ENCODE measurements around the gene PREX1. TPM values are rescaled to one million over a fixed set of nuclear protein-coding genes. Genes with fewer than 3 reads are reported as not detected.

PREX1 gene
- total RNA-seq, 1 donor from 2014 or later, result 17.7 TPM

DNA sequence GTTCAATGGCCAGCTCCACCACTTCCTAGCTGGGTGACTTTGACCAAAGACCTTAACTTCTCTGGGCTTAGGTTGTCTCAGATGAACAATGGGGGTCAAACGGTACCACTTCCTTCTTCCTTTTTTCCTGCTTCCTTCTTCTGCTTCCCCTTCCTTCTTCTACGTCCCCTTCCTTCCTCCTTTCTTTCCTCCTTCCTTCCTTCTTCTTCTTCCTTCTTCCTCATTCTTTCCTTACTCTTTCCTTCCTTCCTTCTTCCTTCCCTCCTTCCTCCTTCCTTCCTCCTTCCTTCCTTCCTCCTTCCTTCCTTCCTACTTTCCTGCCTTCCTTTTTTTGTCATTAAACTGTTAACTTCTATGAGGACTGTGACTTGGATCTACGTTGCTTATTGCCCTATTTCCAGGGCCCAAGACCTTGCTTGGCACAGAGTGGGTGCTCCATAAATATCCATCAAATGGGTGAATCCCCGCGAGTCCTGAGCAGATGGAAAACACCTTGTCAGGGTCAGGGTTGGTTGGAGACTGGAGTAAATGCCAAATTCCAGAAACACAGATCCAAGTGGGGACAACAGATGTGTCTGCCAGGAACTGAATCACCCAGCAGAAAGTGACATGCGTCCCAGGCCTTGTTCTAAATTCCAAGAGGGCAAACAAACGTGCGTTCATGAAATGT lies 243.3 kb downstream of the PREX1 start:
- no peak for TF ChIP-seq POLR2A (IDR thresholded peaks at IDR 0.05)
- no peak for TF ChIP-seq CTCF (IDR thresholded peaks at IDR 0.05)
- no peak for TF ChIP-seq POLR2AphosphoS5 (IDR thresholded peaks at IDR 0.05; ENCODE audit: insufficient read depth in 1 of 2, low read depth in 1 of 2)
- no peak overlapping the region for H3K27ac ChIP-seq

GRCh38 chr20:48583801-48584200 lies 244.0 kb downstream of the PREX1 start:
- H3K27me3 ChIP-seq, result no peaks in the 10 kb centered on the region

More for the DNA sequence above, 243.3 kb downstream of the PREX1 start:
- intact Hi-C loops (cut with DNase I), result no loop called here
- Histone ChIP-seq H3K4me1 (no peaks in the 10 kb centered on the region), H3K9me3 (no peaks in the 10 kb centered on the region), H3K27me3 (no peaks in the 10 kb centered on the region), H3K4me3 (no peak overlapping the region), H3K36me3 (no peaks in the 10 kb centered on the region)
- DNase-seq (ENCODE audit: extremely low spot score in 2 of 2), result no peak

GRCh38 chr20:48583171-48583570 lies 244.6 kb downstream of the PREX1 start:
- no peaks in the 10 kb centered on the region for H3K27me3 ChIP-seq
- H3K4me3 ChIP-seq, result no peak overlapping the region
- H3K36me3 ChIP-seq, result no peaks in the 10 kb centered on the region
- no peak overlapping the region for H3K27ac ChIP-seq
- H3K4me1 ChIP-seq, result no peaks in the 10 kb centered on the region
- no peak for TF ChIP-seq CTCF (IDR thresholded peaks at IDR 0.05)
- no peak for TF ChIP-seq POLR2A (IDR thresholded peaks at IDR 0.05)
- no peak for TF ChIP-seq POLR2AphosphoS5 (IDR thresholded peaks at IDR 0.05; ENCODE audit: insufficient read depth in 1 of 2, low read depth in 1 of 2)
- intact Hi-C loops (cut with DNase I), result no loop called here
- H3K9me3 ChIP-seq, result no peaks in the 10 kb centered on the region
- DNase-seq (ENCODE audit: extremely low spot score in 2 of 2), result no peak

More at GRCh38 chr20:48583801-48584200, 244.0 kb downstream of the PREX1 start:
- Histone ChIP-seq H3K27ac (no peak overlapping the region), H3K9me3 (no peaks in the 10 kb centered on the region), H3K36me3 (no peaks in the 10 kb centered on the region), H3K4me1 (no peaks in the 10 kb centered on the region), H3K4me3 (no peak overlapping the region)
- TF ChIP-seq POLR2AphosphoS5 (IDR thresholded peaks at IDR 0.05; ENCODE audit: insufficient read depth in 1 of 2, low read depth in 1 of 2) (no peak), POLR2A (IDR thresholded peaks at IDR 0.05) (no peak), CTCF (IDR thresholded peaks at IDR 0.05) (no peak)
- intact Hi-C loops (cut with DNase I), result no loop called here
- no peak for DNase-seq (ENCODE audit: extremely low spot score in 2 of 2)

GRCh38 chr20:48582673-48582985 lies 245.2 kb downstream of the PREX1 start:
- no peak for DNase-seq (ENCODE audit: extremely low spot score in 2 of 2)
- intact Hi-C loops (cut with DNase I), result no loop called here

More at GRCh38 chr20:48582673-48582985, 245.2 kb downstream of the PREX1 start:
- H3K27ac ChIP-seq, result no peak overlapping the region
- no peaks in the 10 kb centered on the region for H3K27me3 ChIP-seq
- no peaks in the 10 kb centered on the region for H3K4me1 ChIP-seq
- H3K36me3 ChIP-seq, result no peaks in the 10 kb centered on the region
- H3K4me3 ChIP-seq, result no peak overlapping the region
- no peak for TF ChIP-seq POLR2AphosphoS5 (IDR thresholded peaks at IDR 0.05; ENCODE audit: insufficient read depth in 1 of 2, low read depth in 1 of 2)
- TF ChIP-seq CTCF (IDR thresholded peaks at IDR 0.05), result no peak
- TF ChIP-seq POLR2A (IDR thresholded peaks at IDR 0.05), result no peak
- no peaks in the 10 kb centered on the region for H3K9me3 ChIP-seq

Data from vagina (tissue), 2 donors.